GM18951 (cell line): ENCODE measurements around the gene KRTAP5-2.
"Not testable (repeated sequence)": the region's sequence is repeated elsewhere in the genome, so short reads cannot be mapped to it uniquely, and the experiment has no call there.

Source experiments
- POLR2A ChIP-seq: IDR thresholded peaks from 4 replicates; pipeline ENCODE4 v1.6.1; 2011; ENCODE audit warnings: mild to moderate bottlenecking; ENCODE audit not compliant: insufficient read length, insufficient read depth; ENCODE audit errors: extremely low read depth
- in situ Hi-C: fragments of 300-500 bp; cut with MboI; formaldehyde crosslinking; loops from one replicate; pipeline ENCODE4 v1.12.0; 2022; ENCODE audit warnings: low sequenced_read_pairs, mixed read lengths, inconsistent platforms; ENCODE audit not compliant: unreplicated experiment

KRTAP5-2 gene

DNA sequence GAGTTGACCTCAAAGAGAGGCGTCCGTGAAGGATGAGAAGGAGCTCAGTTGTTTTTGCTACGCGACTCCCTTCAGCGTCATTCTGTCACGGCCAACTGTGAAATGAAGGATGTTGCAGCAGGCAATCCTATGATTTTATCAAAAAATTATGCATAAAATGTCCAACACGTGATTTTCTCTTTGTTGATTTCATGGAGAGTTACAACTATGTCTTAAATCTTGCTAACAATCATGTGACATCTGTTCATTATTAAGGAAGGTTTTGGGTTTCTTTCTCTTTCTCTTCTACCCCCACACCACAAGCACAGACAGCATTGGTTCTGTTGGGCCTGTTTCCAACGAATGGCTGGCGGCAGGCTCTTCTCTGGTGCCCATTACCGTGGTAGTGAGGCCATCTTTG lies 20.1 kb upstream of the KRTAP5-2 start:
- no peak for TF ChIP-seq POLR2A
- in situ Hi-C loops, result no loop called here

- TF ChIP-seq POLR2A, result no peak
- in situ Hi-C loops, result no loop called here
Observed at GRCh38 chr11:1608363-1608762, 10.3 kb upstream of the KRTAP5-2 start, which contains the start of gene KRTAP5-3. Gene KRTAP5-3 (minus strand): TSS chr11:1608463. CDS start chr11:1608385, 78 bp downstream.

GRCh38 chr11:1607901-1608300 lies 9.8 kb upstream of the KRTAP5-2 start:
- in situ Hi-C loops, result not testable (repeated sequence)

DNA sequence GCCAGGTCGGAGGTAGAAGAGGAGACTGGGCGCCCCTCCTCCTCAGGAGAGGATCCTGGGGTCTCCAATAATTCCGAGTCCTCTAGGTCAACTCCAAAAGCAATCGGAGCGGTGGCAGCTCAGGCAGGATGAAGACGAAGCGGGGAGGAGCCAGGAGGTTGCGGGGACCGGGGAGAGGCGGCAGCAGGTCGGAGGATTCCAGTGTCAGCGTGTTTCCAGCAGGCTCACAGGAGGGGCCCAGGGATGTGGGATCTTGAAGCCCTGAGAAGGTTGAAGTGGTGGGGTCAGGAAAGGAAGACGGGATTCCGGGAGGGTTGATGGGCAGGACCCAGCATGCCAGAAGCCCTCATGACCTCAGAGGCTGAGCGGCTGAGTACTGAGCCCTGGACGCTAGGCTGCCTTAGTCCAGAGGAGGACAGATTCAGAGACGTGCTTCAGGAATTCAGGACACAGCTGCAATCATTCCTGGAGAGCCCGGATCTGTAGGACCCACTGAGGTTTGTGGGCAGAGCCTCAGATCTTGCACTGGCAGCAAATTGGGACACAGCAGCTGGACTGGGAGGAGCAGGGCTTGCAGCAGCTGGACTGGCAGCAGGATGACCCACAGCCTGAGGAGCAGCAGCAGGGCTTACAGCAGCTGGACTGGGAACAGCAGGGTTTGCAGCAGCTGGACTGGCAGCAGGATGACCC lies 9.2 kb upstream of the KRTAP5-2 start:
- in situ Hi-C loops, result not testable (repeated sequence)

GRCh38 chr11:1605923-1606322 lies 7.8 kb upstream of the KRTAP5-2 start:
- in situ Hi-C loops, result not testable (repeated sequence)

GRCh38 chr11:1604711-1605110 lies 6.6 kb upstream of the KRTAP5-2 start:
- TF ChIP-seq POLR2A, result no peak
- in situ Hi-C loops, result no loop called here

- in situ Hi-C loops, result no loop called here
- no peak for TF ChIP-seq POLR2A
Observed at GRCh38 chr11:1604181-1604580, 6.1 kb upstream of the KRTAP5-2 start.

DNA sequence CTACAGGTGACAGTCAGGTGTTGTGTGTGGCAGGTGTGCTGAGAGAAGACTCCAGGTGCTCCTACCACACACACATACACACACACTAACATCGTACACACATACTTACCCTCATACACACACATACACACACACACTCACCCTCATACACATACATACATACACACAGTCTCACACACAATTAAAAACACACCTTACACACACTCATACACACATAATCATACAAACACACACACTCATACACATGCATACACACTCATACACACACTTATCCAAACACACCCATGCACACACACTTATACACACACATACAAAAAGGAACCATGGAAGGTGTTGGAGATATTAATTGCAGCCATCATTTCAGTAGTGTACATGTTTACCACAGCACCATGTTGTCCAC lies 5.5 kb upstream of the KRTAP5-2 start:
- TF ChIP-seq POLR2A, result no peak

GRCh38 chr11:1601663-1602062 lies 3.6 kb upstream of the KRTAP5-2 start:
- in situ Hi-C loops, result not testable (repeated sequence)

More for the DNA sequence above, 5.5 kb upstream of the KRTAP5-2 start:
- in situ Hi-C loops, result no loop called here

- in situ Hi-C loops, result no loop called here
- TF ChIP-seq POLR2A, result no peak
Observed at GRCh38 chr11:1600626-1601025, 2.5 kb upstream of the KRTAP5-2 start.

- no peak for TF ChIP-seq POLR2A
- in situ Hi-C loops, result no loop called here
Observed at GRCh38 chr11:1598816-1599215, 722 bp upstream of the KRTAP5-2 start.

- in situ Hi-C loops, result not testable (repeated sequence)
Observed at GRCh38 chr11:1598406-1598805, 312 bp upstream of the KRTAP5-2 start.

DNA sequence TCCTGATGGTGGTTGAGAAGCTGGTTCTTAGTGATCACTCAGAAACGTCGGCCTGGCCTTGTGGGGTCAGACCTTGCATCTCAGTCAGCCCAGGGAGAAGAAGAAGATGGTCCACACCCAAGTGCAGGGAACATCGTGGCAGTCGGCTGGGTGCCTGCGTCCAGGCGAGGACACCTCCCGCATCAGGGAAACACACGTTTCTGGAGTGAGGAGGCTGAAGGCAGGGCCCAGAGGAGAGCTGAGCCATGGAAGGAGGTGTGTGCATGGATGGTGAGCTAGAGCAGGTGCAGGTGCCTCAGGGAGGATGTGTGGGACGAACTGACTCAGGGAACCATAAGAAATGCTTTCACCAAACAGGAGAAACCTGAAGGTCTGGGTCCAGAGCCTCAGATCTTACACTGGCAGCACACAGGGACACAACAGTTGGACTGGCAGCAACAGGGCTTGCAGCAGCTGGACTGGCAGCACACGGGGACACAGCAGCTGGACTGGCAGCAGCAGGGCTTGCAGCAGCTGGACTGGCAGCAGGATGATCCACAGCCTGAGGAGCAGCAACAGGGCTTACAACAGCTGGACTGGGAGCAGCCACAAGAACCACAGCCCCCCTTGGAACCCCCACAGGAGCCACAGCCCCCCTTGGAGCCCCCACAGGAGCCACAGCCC lies 632 bp downstream of the KRTAP5-2 start:
- no peak for TF ChIP-seq POLR2A
- in situ Hi-C loops, result no loop called here

GRCh38 chr11:1596576-1597121 lies 1.4 kb downstream of the KRTAP5-2 start:
- in situ Hi-C loops, result not testable (repeated sequence)

- in situ Hi-C loops, result not testable (repeated sequence)
Observed at GRCh38 chr11:1595994-1596575, 2.0 kb downstream of the KRTAP5-2 start.
